Inflammatory macrophage (primary cell): ENCODE measurements around the gene UBQLN1.
A peak's percentile ranks its signal among the peaks of the same experiment; 100 is the strongest.
"Not testable (repeated sequence)": the region's sequence is repeated elsewhere in the genome, so short reads cannot be mapped to it uniquely, and the experiment has no call there.

Experiments used
- DNase-seq, 2 donors: peaks; one replicate each; pipeline ENCODE4 v3.0.0-alpha.2; 2020 to 2022

Gene UBQLN1

DNA sequence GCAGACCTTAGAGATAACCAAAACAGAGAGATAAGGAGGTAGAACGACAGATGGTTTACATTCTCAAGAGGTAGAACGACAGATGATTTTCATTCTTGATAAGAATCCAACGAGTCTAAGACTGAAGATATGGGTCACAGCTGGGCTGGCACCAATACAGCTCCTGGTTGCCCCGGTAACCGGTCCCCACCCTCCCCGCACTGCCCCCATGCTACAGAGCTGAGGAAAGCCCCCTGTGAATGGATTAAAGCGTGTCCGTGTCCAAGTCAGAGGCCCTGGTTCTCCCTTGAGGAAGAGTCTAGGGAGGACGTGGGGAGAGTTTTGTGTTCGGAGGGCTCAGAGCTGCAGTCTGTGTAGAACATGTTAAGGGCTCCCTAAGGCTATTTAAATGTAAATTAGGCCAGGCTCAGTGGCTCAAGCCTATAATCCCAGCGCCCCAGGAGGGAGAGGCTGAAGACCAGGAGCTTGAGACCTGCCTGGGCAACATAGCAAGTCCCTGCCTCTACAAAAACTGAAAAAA lies 76.8 kb downstream of the UBQLN1 start:
- no peak for DNase-seq

DNA sequence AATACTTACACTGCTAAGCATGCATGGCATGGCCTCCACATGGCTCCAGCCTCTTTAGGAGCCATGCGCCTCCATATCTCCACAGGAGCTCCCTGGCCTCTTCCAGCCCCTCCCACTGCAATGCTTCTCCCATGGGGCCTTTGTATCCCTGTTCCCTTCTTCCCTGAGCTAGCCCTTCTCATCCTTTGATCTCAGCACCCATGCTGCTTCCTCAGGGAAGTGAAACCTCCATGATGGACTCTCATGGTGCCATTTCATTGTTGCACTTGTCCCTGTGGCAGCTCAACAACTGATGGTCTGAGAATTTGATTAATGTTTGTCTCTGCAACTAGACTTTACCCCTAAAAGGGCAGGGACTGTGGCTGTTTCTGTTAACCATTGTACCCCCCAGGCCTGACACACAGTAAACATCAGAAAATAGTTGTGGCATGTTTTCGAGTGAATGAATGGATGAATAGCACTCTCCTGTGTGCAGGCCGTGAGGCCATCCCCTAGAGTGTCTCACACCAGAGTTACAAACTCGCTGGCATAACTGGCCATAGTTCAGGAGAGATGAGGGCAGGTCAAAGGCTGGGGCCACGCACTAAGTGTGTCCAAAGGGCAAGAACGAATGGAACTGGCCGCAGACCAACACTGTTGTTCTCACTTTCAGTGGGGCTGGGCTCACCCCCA lies 78.2 kb downstream of the UBQLN1 start:
- DNase-seq: no peak

DNA sequence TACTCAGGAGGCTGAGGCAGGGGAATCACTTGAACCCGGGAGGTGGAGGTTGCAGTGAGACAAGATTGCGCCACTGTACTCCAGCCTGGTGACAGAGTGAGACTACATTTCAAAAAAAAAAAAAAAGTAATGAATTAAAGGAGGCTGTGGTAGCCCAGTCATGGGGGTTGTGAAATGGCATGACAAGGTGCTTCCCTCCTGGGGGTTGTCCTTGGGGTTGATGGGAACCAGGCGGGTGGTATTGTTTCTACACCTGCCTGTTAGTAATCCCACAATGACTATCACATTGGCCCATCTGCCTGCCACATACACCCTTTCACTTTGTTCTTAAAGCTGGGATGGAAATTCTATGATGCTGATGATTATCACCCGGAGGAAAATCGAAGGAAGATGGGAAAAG lies 79.2 kb downstream of the UBQLN1 start:
- DNase-seq: no peak

DNA sequence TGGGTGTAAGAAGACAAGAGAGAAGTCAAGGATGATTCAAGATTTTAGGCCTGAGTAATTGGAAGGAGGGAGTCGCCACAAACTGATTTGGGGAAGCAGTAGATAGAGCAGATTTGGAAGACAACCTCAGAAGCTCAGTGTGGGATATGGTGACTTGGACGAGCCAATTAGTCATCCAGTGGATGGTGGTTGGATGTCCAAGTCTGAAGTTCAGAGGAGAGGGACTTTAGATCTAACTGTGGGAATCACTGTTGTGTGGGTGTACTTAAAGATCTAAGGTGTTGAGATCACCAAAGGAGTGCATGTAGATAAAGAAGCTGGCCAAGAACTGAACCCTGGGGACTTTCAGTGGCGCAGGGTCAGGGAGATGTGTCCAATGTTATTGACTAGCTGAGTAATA lies 82.6 kb downstream of the UBQLN1 start:
- DNase-seq: peak; percentile 18 to 38

DNA sequence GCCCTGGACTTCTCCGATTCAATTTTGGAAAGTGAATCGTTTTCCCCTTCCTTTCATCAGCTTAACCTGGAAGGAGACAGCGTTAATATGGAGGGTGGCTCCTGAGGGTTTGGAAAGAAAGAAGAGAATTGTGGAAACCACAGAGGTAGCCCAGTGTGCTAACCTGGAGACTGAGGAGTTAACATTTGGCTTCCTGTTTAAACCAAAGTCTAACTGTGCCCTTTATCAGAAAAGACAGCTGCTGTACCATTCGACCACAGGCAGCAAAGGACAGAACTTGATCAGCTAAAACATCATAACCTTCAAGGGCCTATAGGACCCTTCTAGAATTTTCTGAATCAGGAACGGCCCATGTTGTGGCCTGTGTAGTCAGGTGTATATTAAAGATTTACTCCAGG lies 84.1 kb downstream of the UBQLN1 start:
- no peak for DNase-seq

DNA sequence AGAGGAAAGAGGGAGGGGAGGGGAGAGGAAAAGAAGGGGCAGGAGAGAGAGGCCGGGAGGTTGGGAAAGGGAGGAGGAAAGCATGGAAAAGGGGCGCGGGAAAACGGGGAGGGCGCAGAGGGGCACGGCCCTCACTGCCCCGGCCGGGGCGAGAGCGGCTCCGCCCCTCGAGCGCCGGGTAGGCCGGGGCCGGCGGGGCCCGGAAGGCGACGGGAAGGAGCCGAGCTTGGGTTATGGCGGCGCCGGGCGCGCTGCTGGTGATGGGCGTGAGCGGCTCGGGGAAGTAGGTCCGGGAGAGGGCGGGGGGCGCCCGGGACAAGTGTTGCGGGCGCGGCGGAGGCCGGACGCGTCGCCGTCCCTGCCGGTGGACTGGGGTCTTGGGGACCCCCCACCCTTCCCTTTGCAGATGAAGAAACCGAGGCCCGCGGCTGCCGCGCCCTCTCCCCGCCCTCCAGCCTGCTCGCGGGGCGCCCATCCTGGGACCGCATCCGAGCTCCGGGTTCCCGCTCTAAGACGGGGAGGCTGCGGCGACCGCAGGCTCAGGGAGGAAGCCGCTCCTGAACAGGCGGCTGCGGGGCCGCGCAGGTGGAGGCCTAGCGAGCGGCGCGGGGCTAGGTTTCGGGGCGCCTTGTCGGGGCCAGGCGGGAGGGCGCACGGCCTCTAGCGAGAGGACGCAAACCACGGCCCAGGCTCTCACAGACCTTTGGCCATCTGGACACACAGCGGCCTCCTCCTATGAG lies 84.6 kb downstream of the UBQLN1 start, which contains the start of gene IDNK:
TSS of gene IDNK (plus strand) at position 205 of the 740 bp plus-strand sequence. CDS start at position 234, 29 bp downstream.
- peak; percentile 58 to 70 for DNase-seq

DNA sequence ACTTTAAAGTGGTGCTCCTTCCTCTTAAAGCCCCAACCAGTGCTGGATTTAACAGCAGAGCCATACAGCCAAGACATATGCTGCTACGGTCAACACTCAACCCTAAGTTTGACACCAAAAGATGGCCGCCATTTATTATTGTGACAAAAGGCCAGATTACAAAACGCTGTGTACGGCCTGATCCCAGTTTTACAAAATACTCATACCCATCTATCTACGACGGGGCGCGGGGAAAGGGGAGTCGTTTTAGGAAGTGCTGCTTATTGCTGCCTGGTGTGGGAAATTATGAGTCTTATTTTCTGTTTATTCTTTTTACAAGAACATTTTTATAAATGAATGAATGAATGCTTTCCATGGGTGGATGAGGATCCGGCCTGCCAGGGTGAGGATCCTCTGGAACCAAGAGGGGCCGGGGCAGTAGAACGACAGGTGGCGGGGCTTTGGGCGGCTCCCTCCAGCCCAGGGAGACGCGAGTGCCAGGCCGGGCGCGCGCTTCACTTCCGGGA lies 85.3 kb downstream of the UBQLN1 start:
- peak; percentile 7 to 26 for DNase-seq

DNA sequence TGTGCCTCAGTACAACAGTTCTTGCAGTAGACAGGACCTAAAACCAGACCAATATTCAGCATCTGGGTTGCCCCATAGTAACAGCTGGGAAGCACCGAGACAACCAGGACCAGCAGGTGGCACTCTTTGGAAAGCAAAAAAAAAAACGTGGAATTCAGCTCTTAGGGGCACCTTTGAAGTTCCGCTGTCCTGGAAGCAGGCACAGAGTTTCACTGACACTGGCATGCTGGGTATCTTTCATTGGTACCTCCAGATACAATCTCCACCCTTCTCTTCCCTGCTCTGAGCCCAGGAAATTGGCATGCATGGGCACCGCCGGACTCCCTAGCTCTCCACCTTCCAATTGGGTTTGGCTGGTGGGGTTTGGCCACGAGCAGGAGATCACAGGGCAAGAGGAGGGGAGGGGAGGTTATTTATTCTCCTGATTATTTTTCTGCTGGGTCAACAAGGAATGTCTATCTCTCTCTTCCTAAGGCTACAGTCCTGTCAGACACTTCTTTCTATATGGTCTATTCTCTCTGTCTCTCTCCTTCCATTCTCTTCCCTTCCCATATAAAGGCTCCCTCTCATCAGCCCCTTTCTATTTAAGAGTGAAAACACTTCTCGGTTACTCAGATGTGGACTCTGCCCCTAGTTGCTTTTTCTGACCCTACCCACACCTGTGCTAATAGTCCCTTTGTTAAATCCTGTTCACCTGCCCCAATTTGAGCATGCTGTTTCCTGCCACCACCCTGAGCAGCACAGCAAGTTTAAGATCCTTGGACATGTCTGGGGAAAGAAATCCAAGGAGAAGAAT lies 86.7 kb downstream of the UBQLN1 start:
- DNase-seq: peak; percentile 54 to 59

DNA sequence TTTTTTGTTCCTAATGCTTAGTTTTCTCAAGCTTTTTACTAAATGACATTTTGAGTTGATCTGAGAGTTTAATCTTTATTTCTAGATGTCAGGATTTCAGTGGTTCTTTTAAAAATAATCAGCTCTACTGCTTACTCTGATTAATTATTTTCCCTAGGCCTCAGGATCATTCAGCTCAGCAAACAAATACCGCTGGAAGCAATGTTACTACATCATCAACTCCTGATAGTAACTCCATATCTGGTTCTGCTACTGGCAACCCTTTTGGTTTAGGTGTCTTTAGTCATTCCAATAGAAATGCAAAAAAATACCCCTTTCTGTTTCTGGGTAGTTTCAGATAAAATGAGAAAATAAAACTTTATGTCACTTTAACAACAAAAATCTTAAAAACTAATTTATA lies 90.5 kb downstream of the UBQLN1 start:
- no peak for DNase-seq

DNA sequence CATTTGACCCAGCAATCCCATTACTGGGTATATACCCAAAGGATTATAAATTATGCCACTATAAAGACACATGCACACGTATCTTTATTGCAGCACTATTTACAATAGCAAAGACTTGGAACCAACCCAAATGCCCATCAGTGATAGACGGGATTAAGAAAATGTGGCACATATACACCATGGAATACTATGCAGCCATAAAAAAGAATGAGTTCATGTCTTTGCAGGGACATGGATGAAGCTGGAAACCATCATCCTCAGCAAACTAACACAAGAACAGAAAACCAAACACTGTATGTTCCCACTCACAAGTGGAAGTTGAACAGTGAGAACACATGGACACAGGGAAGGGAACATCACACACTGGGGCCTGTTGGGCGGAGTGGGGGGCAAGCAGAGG lies 94.5 kb downstream of the UBQLN1 start:
- DNase-seq: not testable (repeated sequence)
